Measurements from ENCODE around the gene OR2B3.

- TF ChIP-seq CTCF (IDR thresholded peaks at IDR 0.05) (no peak), POLR2A (IDR thresholded peaks at IDR 0.05) (no peak)
Measured at GRCh38 chr6:29099190-29099589, 12.1 kb upstream of the OR2B3 start, which contains the start of gene OR2J1.
